Mammary epithelial cell (primary cell): ENCODE data around the gene HOXA7.

ENCODE experiments used
- CTCF ChIP-seq, 2 donors: IDR thresholded peaks in 1 of 2; conservative IDR thresholded peaks in 1 of 2; 2 replicates each; pipeline ENCODE4 v1.5.1; 2011 to 2012; ENCODE audit warnings: inconsistent platforms in 2 of 2, low read length in 2 of 2, mild to moderate bottlenecking in 2 of 2, control low read depth in 1 of 2, low read depth in 1 of 2; ENCODE audit not compliant: insufficient read depth in 1 of 2; ENCODE audit errors: extremely low read depth in 1 of 2
- EZH2 ChIP-seq: IDR thresholded peaks from 2 replicates; pipeline ENCODE4 v1.6.1; 2012; ENCODE audit warnings: low read length, inconsistent platforms, borderline replicate concordance

GRCh38 chr7:27104341-27105058, 52.0 kb downstream of the HOXA7 start:
- TF ChIP-seq CTCF (conservative IDR thresholded peaks at IDR 0.05 in 1 of 2, IDR thresholded peaks at IDR 0.05 in 1 of 2; ENCODE audit: extremely low read depth in 1 of 2, insufficient read depth in 1 of 2, low read depth in 1 of 2, low read length in 2 of 2) (no peak), EZH2 (no peak)
